SK-N-MC (cell line): ENCODE data around the gene NTSR1.

Source experiments
- EZH2 ChIP-seq: fragments of 200-600 bp; sonication (generic); IDR thresholded peaks from one replicate; pipeline ENCODE4 v1.6.1; 2017; ENCODE audit warnings: antibody characterized with exemption
- FOXP2 ChIP-seq: optimal IDR thresholded peaks from 2 replicates; pipeline ENCODE3; 2011; ENCODE audit warnings: mild to moderate bottlenecking, moderate library complexity; ENCODE audit not compliant: insufficient read depth; ENCODE audit errors: extremely low read length, control extremely low read depth
- POLR2AphosphoS5 ChIP-seq: IDR thresholded peaks from 2 replicates; pipeline ENCODE4 v1.6.1; 2012; ENCODE audit warnings: mild to moderate bottlenecking, low read depth, low read length, borderline replicate concordance

GRCh38 chr20:62697468-62697912 is 11.1 kb upstream of the NTSR1 start:
- no peak for TF ChIP-seq EZH2
- TF ChIP-seq POLR2AphosphoS5 = no peak
- TF ChIP-seq FOXP2 = no peak
